HepG2 (cell line): ENCODE data around the gene RBM43. TPM values are rescaled to one million over a fixed set of nuclear protein-coding genes. Genes with fewer than 3 reads are reported as not detected.

Experiments used
- ATAC-seq: fragments of 200-7000 bp; cut with Tn5 transposase; 3 replicates; pipeline ENCODE4 v1.9.1; 2020; ENCODE audit warnings: mild to moderate bottlenecking, moderate library complexity
- BruUV-seq: library from RNA; stranded (reverse); fragments of 400-500 nt; replicated peaks from 2 replicates; lab custom pipeline; 2021; lab: Mats Ljungman, UMichigan
- CTCF ChIA-PET: fragments of 300-600 bp; formaldehyde crosslinking; extraction: SDS; loops from one replicate; lab custom pipeline; 2021; ENCODE audit warnings: low total read pairs, inconsistent platforms, low intra/inter-chr PET ratio; lab: Yijun Ruan, JAX
- POLR2A ChIA-PET: fragments of 350-600 bp; sonication (Branson Sonifier 250); formaldehyde crosslinking; loops from one replicate; lab custom pipeline; 2020; ENCODE audit warnings: antibody characterized with exemption, inconsistent platforms; lab: Yijun Ruan, JAX
- DNase-seq: peaks from one replicate; pipeline ENCODE4 v3.0.0-alpha.2; 2015; ENCODE audit warnings: low spot score
- FAIRE-seq: peaks from 3 replicates; lab custom pipeline; 2011; peaks lifted over from hg19 to GRCh38; lab: Jason Lieb, UNC
- H2AFZ ChIP-seq: one replicate; pipeline ENCODE4 v1.6.1; 2011; ENCODE audit warnings: low read length, inconsistent platforms
- H3K27ac ChIP-seq: fragments of 300-600 bp; 3 replicates; pipeline ENCODE4 v1.8.0; 2011; ENCODE audit warnings: mixed run types, mild to moderate bottlenecking, mixed read lengths, low read length, inconsistent platforms; ENCODE audit not compliant: insufficient read depth; ENCODE audit errors: extremely low read length
- H3K27me3 ChIP-seq, 2 experiments: fragments of 200-600 bp in 1 of 2; 2 replicates in 1 of 2; 3 replicates in 1 of 2; pipeline versions ENCODE4 v1.6.0 to v1.8.0; 2011; ENCODE audit warnings: low read length in 2 of 2, mild to moderate bottlenecking in 2 of 2, moderate library complexity in 2 of 2, inconsistent platforms in 1 of 2; ENCODE audit not compliant: insufficient read depth in 2 of 2, control insufficient read depth in 1 of 2
- H3K36me3 ChIP-seq, 2 experiments: fragments of 200-600 bp in 1 of 2; replicated peaks in 1 of 2; 2 replicates in 1 of 2; 3 replicates in 1 of 2; pipeline versions ENCODE4 v1.5.1 to v1.8.0; 2011; ENCODE audit warnings: low read length in 2 of 2, inconsistent platforms in 1 of 2; ENCODE audit not compliant: insufficient read depth in 2 of 2, control insufficient read depth in 1 of 2
- H3K4me1 ChIP-seq: 2 replicates; pipeline ENCODE4 v1.5.1; 2012; ENCODE audit warnings: low read length, inconsistent platforms; ENCODE audit not compliant: insufficient read depth
- H3K4me2 ChIP-seq: 2 replicates; pipeline ENCODE4 v1.6.0; 2011; ENCODE audit warnings: low read depth, low read length, inconsistent platforms
- H3K4me3 ChIP-seq, 3 experiments: fragments of 200-600 bp in 1 of 3; sonication (generic), shearing (Covaris generic) in 1 of 3; replicated peaks in 1 of 3; 2 replicates each; pipeline ENCODE4 v1.5.1; 2011 to 2016; ENCODE audit warnings: low read length in 3 of 3, inconsistent platforms in 2 of 3, low read depth in 2 of 3, mild to moderate bottlenecking in 2 of 3, control low read depth in 1 of 3, mixed read lengths in 1 of 3; ENCODE audit not compliant: insufficient read depth in 1 of 3
- H3K79me2 ChIP-seq: one replicate; pipeline ENCODE4 v1.6.1; 2011; ENCODE audit warnings: low read length, inconsistent platforms; ENCODE audit not compliant: insufficient read depth
- H3K9ac ChIP-seq: 2 replicates; pipeline ENCODE4 v1.6.0; 2011; ENCODE audit warnings: mild to moderate bottlenecking, low read depth, low read length, inconsistent platforms; ENCODE audit not compliant: insufficient read depth
- H3K9me3 ChIP-seq: 2 replicates; pipeline ENCODE4 v1.5.1; 2012; ENCODE audit warnings: mild to moderate bottlenecking, low read length
- H4K20me1 ChIP-seq: 2 replicates; pipeline ENCODE4 v1.6.0; 2011; ENCODE audit warnings: inconsistent platforms, mild to moderate bottlenecking, low read length, moderate library complexity; ENCODE audit not compliant: insufficient read depth
- BORCS8-MEF2B ChIP-seq: sonication (generic); formaldehyde crosslinking; IDR thresholded peaks from 2 replicates; pipeline ENCODE4 v1.8.0; 2022; ENCODE audit warnings: mild to moderate bottlenecking, missing genetic modification reagents
- CBFB ChIP-seq: sonication (generic); formaldehyde crosslinking; IDR thresholded peaks from 2 replicates; pipeline ENCODE4 v1.4.0; 2020; ENCODE audit warnings: missing genetic modification reagents
- DRAP1 ChIP-seq: IDR thresholded peaks from 2 replicates; pipeline ENCODE4 v1.6.1; 2016; ENCODE audit warnings: missing genetic modification reagents, missing compliant biosample characterization
- GATAD2A ChIP-seq: IDR thresholded peaks from 2 replicates; pipeline ENCODE4 v1.6.1; 2016
- MZF1 ChIP-seq: sonication (generic); formaldehyde crosslinking; IDR thresholded peaks from 2 replicates; pipeline ENCODE4 v1.8.1; 2023; ENCODE audit warnings: mild to moderate bottlenecking, missing genetic modification reagents, borderline replicate concordance
- NFKBIZ ChIP-seq: IDR thresholded peaks from 2 replicates; pipeline ENCODE4 v1.6.1; 2018; ENCODE audit warnings: missing genetic modification reagents, missing compliant biosample characterization
- PCBP2 ChIP-seq: fragments of 200-400 bp; formaldehyde crosslinking; optimal IDR thresholded peaks from 2 replicates; pipeline ENCODE3; 2018; ENCODE audit warnings: low read length, low read depth; ENCODE audit not compliant: poor library complexity, severe bottlenecking
- SMAD3 ChIP-seq: sonication (generic); formaldehyde crosslinking; IDR thresholded peaks from 2 replicates; pipeline ENCODE4 v1.4.0; 2020; ENCODE audit warnings: missing genetic modification reagents
- TBX3 ChIP-seq: fragments of 450-650 bp; IDR thresholded peaks from 2 replicates; pipeline ENCODE4 v1.6.1; 2017; ENCODE audit warnings: antibody characterized with exemption, mild to moderate bottlenecking, inconsistent platforms, borderline replicate concordance
- TCF7L2 ChIP-seq: IDR thresholded peaks from 2 replicates; pipeline ENCODE4 v1.6.1; 2011; ENCODE audit warnings: mild to moderate bottlenecking, low read depth, low read length, moderate library complexity
- ZBTB26 ChIP-seq: IDR thresholded peaks from 2 replicates; pipeline ENCODE4 v1.6.1; 2016; ENCODE audit warnings: missing compliant biosample characterization, missing genetic modification reagents, borderline replicate concordance
- ZIK1 ChIP-seq: sonication (generic); formaldehyde crosslinking; IDR thresholded peaks from 2 replicates; pipeline ENCODE4 v1.5.0; 2020; ENCODE audit warnings: mild to moderate bottlenecking, low read depth, missing genetic modification reagents, borderline replicate concordance
- ZNF207 ChIP-seq: fragments of 450-650 bp; IDR thresholded peaks from 2 replicates; pipeline ENCODE4 v1.6.1; 2016; ENCODE audit warnings: antibody characterized with exemption, borderline replicate concordance
- ZNF256 ChIP-seq: sonication (generic); formaldehyde crosslinking; conservative IDR thresholded peaks from 2 replicates; pipeline ENCODE4 v1.4.0; 2020; ENCODE audit warnings: missing genetic modification reagents
- ZNF460 ChIP-seq: sonication (generic); formaldehyde crosslinking; IDR thresholded peaks from 2 replicates; pipeline ENCODE4 v1.5.1; 2020; ENCODE audit warnings: missing genetic modification reagents, mild to moderate bottlenecking, borderline replicate concordance
- ZNF468 ChIP-seq: sonication (generic); formaldehyde crosslinking; IDR thresholded peaks from 2 replicates; pipeline ENCODE4 v1.8.0; 2022; ENCODE audit warnings: mild to moderate bottlenecking, moderate library complexity, missing genetic modification reagents
- ZNF598 ChIP-seq: sonication (generic); formaldehyde crosslinking; IDR thresholded peaks from 2 replicates; pipeline ENCODE4 v1.5.1; 2020; ENCODE audit warnings: mild to moderate bottlenecking, missing genetic modification reagents, borderline replicate concordance
- ZSCAN12 ChIP-seq: sonication (generic); formaldehyde crosslinking; IDR thresholded peaks from 2 replicates; pipeline ENCODE4 v1.9.0; 2021; ENCODE audit warnings: mild to moderate bottlenecking, missing genetic modification reagents
- WGBS: methylation state at CpG from one replicate; pipeline ENCODE4 v1.1.6; 2017; ENCODE audit warnings: low lambda C conversion rate; 5-methylcytosine and 5-hydroxymethylcytosine counted together
- in situ Hi-C: cut with HindIII; loops from 2 replicates; pipeline ENCODE4 v1.10.0; 2017; ENCODE audit warnings: low pct_unique_long_range_greater_than_20kb; ENCODE audit not compliant: extremely low pct_ligation_motif_present
- intact Hi-C: fragments of 100-400 bp; cut with micrococcal nuclease; formaldehyde crosslinking; loops from one replicate; pipeline ENCODE4 v1.10.0; 2022; ENCODE audit not compliant: unreplicated experiment
- polyA plus RNA-seq, 8 experiments: library from polyadenylated mRNA; depleted of rRNA in 3 of 8; stranded (reverse) in 7 of 8; unstranded in 1 of 8; fragments of >200 nt; fragmentation: Illumina TruSeq in 4 of 8; extraction: Trizol in 4 of 8; gene quantifications; 2 replicates each; pipeline versions ENCODE4 v1.2.1 to v1.2.3, GENCODE V29; 2011 to 2016; ENCODE audit warnings: low read depth in 4 of 8, missing spikeins in 1 of 8, mixed read lengths in 1 of 8; ENCODE audit not compliant: insufficient read depth in 1 of 8
- total RNA-seq, 5 experiments: library from RNA; depleted of rRNA; stranded (reverse); fragments of >200 nt; fragmentation: Illumina TruSeq; extraction: Trizol; gene quantifications; 2 replicates each; pipeline ENCODE4 v1.2.3, GENCODE V29; 2016; ENCODE audit warnings: low read depth in 1 of 5

RBM43 gene
- total and polyA plus RNA-seq, 2 of the 13 experiments (the other 11 are each of a cell fraction or from before 2014, with no cell fraction given), result 0.31 to 0.70 TPM

GRCh38 chr2:151275291-151275690, 13.6 kb upstream of the RBM43 start:
- ATAC-seq (no peak), FAIRE-seq (no peak), DNase-seq (no peak)
- TF ChIP-seq ZNF460 (CRISPR knock-in tag), result no peak
- TF ChIP-seq GATAD2A (CRISPR knock-in tag), result no peak
- TF ChIP-seq CBFB (CRISPR knock-in tag), result no peak
- no peak for TF ChIP-seq TBX3
- TF ChIP-seq DRAP1 (CRISPR knock-in tag), result no peak
- TF ChIP-seq ZNF598, result no peak
- no peak for TF ChIP-seq ZIK1 (CRISPR knock-in tag)
- no peak for TF ChIP-seq PCBP2
- TF ChIP-seq NFKBIZ (CRISPR knock-in tag), result no peak
- H3K36me3 ChIP-seq, result no peaks in the 10 kb centered on the region
- H3K79me2 ChIP-seq, result no peaks in the 10 kb centered on the region
- H3K4me3 ChIP-seq, result no peak overlapping the region
- H3K4me2 ChIP-seq, result no peak overlapping the region
- no TSS peak for BruUV-seq
- H3K4me1 ChIP-seq, result no peaks in the 10 kb centered on the region
- no peak overlapping the region for H3K9ac ChIP-seq
- no peak overlapping the region for H2AFZ ChIP-seq
- no peaks in the 10 kb centered on the region for H4K20me1 ChIP-seq
- POLR2A ChIA-PET, result no interaction called here
- 73% methylated on average over 7 of the region's 7 CpGs for WGBS
- no peaks in the 10 kb centered on the region for H3K9me3 ChIP-seq
- intact Hi-C loops, result no loop called here
- in situ Hi-C loops, result no loop called here
- H3K27me3 ChIP-seq, result no peaks in the 10 kb centered on the region
- CTCF ChIA-PET, result no interaction called here
- no peak overlapping the region for H3K27ac ChIP-seq

- intact Hi-C loops, result no loop called here
- Histone ChIP-seq H3K79me2 (no peaks in the 10 kb centered on the region), H3K27me3 (no peaks in the 10 kb centered on the region), H4K20me1 (no peaks in the 10 kb centered on the region), H2AFZ (no peak overlapping the region), H3K9ac (no peak overlapping the region), H3K4me2 (no peak overlapping the region), H3K36me3 (no peaks in the 10 kb centered on the region), H3K9me3 (no peaks in the 10 kb centered on the region), H3K27ac (no peak overlapping the region), H3K4me1 (no peaks in the 10 kb centered on the region), H3K4me3 (no peak overlapping the region)
- ChIA-PET POLR2A (no interaction called here), CTCF (no interaction called here)
- in situ Hi-C loops, result no loop called here
- DNase-seq (no peak), ATAC-seq (no peak)
- BruUV-seq, result no TSS peak
- TF ChIP-seq ZNF256 (CRISPR knock-in tag) (no peak), BORCS8-MEF2B (CRISPR knock-in tag) (no peak), TCF7L2 (no peak), ZNF207 (no peak), ZBTB26 (no peak), ZSCAN12 (CRISPR knock-in tag) (no peak), ZNF468 (CRISPR knock-in tag) (no peak), MZF1 (CRISPR knock-in tag) (no peak), SMAD3 (no peak)
- TF ChIP-seq, all 625 proteins: peak for 0
- FAIRE-seq, result no peak
Measured at GRCh38 chr2:151271824-151272223, 10.2 kb upstream of the RBM43 start.
